ENCODE measurements around the gene SRRM3.

DNA sequence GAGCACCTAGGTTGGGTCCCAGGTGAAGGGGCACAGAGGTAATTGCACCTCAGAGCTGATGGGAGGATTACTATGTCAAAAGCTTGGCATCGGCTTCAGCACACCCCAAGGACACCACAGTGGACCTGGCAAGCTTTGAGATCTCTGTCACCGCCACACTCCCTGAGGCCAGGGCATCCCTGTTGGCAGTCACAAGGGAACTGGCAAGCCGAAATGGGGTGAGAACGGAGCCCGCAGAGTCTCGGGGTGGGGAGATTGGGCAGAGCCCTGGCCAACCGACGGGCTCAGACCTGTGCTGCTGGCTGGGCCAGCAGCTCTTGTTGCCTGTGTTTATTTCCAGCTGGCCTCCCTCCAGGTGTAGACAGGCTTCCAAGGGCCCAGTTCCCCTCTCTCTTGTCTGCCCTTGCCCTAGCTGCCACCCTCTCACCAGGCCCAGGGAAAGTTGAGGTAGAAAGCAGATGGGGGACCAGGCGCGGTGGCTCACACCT lies 103.2 kb downstream of the SRRM3 start:
- TF ChIP-seq CTCF (IDR thresholded peaks at IDR 0.05) (no peak), EZH2 (IDR thresholded peaks at IDR 0.05) (no peak), EZH2phosphoT487 (IDR thresholded peaks at IDR 0.05) (no peak)
